GM19238 (cell line): ENCODE results near the gene BAIAP2.

Experiments used
- DNase-seq: peaks from one replicate; pipeline ENCODE4 v3.0.0; 2011; ENCODE audit warnings: low spot score; ENCODE audit not compliant: insufficient read length

Gene BAIAP2

DNA sequence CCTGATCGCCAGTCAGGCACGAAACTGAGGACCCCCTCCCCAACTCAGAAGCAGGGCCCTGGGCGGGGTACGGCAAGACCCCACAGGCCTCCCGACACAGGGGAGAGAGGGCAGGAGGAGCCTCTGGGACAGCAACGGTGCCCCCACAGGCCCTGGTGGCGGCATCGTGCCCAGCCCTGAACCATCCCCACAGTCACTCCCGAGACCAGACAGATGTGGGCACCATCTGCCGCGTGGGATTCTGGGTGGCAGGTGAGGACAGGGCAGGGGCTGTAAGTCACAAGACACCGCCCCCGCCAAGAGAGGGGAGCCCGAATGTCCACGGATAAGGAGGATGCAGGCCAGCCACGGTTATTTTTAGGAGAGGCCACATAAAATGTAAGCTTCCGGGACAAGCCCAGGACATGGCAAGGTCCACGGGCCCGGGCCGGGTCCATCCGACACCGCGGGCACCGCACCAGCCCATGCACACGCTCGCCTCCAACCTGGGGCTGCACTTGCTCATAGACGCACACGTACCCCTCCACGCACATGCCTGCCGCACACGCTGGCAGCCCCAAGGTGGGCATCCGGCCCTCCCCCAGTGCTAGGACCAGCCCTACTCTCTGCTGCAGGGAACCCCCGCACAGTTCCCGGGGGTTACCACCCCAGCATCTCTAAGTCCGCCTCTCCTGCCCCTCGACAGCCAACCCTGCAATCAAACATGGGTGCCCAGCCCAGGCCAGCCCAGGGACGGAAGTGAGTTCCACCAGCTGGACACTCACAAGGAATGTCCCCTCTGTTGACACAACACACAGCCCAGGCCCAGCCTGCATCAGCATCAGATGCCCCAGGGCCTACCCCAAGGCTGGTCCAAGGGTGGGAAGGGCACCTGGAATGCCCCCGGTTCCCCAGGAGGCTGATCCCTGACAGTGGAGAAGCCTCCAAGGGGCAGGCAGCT is 122.2 kb downstream of the BAIAP2 start:
- DNase-seq = no peak

DNA sequence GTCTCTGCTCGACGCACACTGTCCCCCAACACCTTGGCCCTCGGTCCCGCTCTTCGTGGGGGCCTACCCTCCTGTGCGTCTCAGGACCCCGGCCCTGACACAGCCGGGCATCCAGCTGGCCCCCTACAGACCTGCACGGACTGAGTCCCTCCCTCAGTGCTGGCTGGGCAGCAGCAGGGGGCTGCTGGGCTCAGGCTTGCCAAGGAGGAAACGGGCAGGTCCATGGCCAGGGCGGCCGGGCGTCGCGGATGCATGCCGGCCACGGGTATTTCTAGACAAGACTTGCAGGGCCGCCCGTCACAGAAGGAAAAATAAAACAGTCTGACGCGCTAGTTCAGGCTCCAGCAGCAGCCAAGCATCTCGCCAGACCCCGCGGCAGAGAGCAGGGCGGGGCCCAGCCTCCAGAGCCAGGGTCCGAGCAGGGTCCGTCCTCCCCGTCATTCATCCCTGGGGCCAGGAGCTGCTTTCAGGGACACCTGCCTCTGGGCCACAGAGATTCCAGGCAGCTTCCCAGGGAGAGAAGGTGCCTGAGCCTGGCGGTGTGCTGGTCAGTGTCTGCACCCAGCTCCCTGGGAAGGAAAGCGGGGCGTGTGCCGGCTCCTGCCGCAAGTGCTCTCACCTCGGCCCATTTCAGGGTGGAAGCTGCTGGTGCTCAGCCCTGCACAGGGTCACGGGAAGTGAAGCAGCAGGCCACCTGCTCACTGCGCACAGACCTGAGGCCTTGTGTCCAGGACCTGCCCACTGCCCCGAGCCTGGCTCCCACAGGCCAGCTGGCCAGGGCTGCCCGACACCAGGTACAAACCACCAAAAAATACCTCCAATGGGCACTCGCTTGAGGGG is 123.1 kb downstream of the BAIAP2 start:
- no peak for DNase-seq

DNA sequence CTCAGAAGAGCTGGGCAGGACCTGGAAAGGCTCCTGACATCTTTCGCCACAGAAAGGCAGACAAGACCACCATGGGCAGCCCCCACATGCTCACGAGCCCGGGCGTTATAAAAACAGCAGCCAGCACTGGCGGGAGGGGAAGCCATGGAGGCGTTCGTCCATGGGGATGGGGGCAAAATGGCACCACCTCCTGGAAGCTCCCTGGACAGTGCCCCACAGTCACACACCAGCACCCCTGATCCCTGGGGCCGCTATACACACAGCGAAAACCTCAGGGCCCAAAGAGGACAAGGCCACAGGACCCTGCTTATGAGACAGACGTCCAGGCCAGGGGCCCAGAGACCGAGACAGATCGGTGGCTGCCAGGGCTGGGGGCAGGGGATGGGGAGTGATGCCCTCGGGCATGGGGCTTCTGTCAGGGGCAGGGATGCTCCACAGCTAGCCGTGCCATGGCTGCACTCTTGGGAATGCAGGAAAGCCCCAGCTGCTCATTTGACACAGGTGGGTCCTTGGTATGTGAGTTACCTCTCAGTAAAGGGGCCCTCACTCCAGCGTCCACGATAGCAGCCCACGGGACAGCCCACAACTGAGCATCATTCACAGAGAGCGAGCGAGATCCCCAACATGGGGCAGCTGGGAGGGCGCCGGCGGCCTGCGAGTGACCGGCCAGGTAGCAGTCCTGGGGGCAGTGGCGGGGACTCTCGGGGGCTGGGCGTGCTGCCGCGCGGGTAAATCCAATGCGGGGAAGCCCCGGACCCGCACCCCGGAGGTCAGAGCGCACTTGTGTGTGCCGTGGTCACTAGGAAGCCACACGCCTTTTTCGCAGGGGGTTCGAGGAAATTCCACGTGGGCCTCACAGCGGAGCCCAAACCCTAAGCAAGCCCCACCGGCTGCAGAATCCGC is 124.0 kb downstream of the BAIAP2 start:
- DNase-seq = no peak

DNA sequence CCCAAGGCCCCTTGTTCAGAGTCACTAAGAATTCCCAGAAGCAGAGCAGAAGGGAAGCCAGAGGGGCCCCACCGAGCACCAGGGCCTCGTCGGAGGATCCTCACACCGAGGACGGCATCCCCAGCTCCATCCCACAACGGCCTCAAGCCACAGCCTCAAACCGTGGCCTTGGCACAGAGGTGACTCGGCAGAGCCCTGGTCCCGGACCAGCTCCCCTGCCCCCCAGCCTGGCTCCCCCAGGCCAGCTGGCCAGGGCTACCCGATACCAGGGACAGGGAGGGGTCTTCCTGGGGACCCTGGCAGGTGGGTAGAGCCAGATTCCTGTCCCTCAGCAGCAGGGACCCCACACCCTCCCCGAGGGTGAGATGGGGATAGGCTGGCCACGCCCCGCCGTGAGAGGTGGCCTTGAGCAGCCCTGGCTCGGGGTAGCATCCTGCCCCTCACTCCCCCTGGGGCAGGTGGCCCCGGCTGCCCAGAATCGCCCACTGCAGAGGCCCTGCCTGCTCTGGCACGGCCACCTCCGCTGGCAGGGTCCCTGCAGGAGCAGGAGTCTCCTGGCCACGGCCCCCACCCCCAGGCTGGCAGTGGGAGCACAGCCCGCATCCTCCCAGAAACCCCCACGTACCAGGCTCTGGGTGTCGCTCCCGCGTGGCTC is 124.8 kb downstream of the BAIAP2 start:
- no peak for DNase-seq

DNA sequence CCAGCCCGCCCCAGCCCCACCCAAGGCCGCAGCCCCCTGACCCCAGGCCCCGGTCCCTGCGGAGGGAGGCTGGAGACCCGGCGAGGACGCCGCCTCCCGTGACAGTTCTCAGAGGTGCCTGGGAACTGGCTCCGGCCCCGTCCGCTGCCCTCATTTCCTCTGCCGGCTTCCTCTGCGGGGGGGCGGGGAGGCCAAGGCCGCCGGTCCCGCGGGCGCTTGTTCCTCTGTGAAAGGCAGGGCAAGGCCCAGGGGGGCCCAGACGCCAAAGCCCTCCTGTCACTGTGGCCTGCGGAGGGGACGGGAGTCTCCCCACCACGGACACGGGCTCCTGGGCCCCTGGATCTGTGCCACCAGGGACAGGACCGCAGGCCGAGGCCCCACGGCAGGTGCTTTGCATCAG is 125.4 kb downstream of the BAIAP2 start:
- DNase-seq = no peak

DNA sequence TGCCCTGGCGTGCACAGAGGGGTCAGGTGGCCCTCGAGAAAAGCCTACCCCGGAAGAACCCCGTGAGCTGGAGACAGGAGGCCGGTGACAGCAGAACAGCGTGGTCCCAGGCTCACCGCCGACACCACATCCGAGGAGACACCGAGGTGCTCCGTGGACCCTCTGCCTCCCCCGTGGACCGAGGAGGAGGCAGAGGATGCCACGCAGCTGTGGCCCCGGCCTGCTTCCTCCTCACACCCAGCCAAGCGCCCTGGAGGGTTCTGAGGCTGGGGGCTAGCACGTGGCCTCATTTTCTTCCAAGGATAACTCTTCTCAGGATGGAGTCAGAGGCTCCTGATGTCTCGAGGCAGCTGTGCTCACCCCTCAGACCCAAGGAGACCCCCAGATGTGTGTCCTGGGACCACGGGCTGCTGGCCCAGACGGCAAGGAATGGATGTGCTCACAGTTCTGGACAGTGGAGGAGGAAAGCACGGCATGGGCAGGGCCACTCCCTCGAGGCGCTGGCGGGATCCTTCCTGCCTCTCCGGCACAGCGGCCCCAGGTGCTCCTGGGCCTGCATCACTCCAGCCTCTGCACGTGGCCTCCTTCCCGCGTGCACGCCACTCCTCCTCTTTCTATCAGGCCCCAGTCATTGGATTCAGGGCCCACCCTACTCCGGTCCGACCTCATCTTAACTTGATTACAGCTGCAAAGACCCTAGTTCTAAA is 125.9 kb downstream of the BAIAP2 start:
- no peak for DNase-seq

DNA sequence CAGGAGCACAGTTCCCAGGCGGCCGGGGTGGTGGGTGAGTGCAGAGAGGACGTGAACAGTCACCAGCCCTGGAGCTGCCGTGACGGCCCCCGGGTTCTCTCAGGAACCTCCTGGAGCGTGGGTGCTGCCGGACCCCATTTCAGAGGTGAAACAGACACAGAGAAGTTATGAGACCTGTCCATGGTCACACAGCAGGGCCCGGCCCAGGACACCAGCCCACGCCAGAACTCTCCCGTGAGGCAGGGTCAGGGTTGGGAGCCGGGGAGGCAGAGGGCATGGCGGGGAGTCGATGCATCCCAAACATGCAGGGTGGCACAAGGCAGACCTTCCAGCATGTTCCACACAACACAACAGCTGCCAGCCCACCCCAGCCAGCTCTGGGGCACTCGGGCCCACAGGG is 126.6 kb downstream of the BAIAP2 start:
- DNase-seq = no peak

DNA sequence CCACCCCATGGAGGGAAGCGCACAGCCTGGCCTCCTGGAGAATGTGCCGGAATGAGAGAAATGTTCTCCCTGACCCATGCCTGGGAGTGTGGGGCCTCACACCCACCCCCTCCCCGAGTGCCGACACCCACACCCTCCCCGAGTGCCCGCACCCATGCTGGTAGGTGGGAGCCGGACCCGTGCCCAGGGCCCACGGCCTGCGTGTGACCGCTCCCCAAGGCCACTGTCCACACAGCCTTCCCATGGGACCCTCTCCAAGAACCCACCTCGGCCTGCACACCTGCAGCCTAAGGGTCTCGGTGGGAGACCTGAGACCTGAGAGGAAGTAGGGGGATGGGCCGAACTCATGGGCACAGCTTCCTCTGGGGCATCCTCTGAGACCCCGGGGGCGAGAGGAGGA is 127.0 kb downstream of the BAIAP2 start:
- DNase-seq = no peak

DNA sequence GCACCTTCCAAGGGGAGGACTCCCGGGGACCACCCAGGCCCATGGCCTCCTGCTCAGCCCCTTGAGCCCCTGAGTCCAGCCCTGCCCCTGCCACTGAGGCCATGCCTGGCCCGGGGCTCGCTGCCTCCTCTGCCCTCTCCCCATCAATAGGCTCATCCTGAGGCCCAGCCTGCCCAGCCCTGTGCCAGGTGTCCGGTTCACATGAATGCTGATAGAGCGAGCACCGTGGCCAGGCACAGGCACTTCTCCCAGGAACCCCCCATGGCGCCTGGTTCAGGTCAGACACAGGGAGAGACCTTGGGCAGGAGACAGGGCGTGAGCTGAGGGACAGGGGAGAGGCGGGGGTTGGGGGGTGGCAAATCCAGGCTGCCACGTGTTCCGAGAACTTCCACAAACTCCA is 127.5 kb downstream of the BAIAP2 start:
- DNase-seq = no peak

DNA sequence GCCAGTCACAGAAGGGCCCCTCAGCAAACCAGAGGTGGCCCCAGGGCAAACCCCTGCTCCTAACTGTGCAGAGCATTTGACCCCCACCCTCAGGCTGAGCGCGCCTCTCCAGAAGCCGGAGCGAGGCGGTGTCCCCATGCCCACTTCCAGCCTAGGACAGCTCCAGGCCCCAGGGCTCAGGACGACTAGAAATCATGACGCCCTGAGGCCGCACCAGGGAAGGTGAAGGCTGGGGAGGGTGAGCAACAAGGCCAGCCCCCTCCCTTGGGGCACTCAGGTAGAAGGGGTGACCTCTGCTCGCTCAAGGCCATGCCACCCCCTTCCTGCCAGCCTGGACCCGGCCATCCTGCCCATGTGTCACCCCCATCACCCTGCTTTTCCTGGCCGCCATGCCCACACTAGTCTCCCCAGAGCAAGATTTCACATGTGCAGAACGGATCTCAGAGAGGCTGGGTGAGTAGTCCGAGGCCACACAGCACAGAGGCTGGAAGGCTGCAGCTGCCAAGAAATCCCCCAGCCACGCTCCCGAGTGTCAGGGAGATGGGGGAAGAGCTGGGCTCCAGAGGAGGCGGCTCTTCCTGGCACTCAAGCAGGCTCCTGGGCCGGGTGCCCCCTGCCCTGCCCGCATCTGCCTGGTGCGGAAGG is 128.2 kb downstream of the BAIAP2 start:
- no peak for DNase-seq

DNA sequence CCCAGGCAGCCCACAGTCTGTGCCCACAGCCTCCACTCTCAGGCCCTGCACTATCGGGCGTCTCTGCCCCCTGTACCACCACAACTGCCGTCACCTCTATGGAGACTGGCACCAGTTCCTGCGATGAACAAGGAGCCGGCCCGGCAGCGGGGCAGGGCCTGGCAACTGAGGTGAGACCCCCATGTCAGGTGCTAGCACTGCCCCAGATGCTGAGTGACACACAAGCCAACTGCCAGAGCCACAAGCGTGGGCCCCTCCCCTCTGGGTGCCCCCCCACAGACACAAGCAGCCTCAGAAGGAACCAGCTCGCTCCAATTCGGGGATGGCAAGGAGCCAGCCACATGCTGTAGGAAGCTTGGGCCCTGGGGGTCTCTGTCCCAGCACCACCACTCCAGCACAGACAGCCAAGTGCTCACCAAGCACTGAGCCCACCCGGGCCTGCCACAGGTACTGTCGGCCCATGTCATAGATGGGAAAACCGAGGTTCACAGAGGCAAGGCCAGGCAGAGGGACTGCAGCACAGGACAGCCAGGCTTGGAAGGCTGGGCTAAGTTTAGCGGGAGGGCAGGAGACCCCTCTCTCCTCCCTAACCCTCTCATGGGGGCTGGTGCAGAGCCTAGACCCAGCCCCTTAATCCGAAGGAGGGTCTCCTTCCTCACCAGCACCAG is 128.9 kb downstream of the BAIAP2 start:
- DNase-seq = no peak

DNA sequence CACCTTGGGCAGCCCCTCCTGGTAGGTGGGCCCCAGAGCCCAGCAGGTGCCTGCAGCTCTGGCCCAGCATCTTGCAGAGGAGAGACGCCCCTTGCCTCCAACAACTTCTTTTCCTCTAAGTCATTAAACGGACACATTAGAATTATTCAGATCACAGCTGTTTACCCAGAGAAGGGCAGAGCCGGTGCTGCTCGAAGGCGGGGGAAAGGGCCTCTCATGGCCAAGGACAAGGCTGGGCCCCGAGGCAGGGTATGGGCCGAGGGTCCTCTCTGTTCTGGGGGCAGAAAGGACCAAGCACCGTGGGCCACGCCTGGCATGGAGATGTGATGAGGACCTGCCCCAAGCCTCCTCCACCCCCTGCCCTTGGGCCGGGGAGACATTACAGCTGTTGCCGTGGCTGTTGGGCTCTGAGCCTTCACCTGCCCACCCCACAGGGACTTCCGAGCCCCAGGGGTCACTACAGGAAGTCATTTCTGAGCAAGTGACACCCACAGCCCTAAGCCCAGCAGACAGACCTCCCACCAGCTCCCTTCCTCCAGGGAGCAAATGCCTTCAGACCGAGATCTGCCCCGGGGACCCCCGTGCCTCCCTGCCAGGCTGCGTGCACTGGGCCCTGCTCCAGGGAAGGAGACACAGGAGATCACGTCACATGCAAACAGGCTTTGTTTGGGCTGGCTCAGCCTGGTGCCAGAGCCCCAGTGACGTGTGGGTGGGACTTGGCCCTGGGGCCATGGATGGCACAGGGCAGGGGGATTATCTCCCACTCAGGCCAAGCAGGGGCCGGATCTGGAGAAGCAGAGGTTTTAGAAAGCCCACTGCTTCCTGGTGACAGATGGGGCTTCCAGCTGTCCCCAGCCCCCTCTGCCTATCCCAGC is 129.7 kb downstream of the BAIAP2 start:
- DNase-seq = no peak

DNA sequence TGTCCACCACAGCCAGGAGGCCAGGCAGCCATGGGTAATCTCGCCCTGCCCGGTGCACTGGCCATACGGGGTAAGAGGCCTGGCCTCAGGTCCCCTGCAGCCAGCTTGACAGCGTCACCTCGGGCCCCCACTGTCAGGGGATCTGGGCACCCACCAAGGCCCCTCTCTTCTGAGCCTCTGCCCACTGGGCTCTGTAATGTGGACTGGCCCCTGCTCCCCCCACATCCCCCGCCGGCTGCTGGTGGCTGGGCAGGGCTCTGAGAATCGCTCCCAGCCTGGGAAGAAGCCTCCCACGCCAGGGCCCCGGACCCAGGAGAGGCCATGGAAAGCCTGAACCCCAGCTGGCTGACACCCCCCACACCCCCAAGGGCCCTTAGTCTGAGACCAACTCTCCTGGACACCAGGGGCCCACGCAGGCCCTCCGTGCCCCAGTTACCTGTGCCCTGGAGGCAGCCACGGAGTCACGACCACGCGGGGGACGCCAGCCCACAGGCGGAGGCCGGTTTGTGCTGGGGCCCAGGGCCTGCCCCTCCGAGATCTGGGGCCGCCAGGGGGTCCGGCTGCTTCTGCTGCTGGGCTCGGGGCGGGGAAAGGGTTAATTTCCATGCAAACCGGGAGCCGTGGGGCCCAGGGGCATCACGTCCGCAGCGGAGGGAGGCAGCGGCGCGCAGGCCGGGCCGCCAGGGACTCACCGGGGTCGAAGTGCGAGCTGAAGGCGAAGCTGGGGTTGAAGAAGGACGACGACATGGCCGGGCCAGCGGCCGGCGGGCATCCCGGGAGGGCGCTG is 130.5 kb downstream of the BAIAP2 start, which contains the start of gene PVALEF:
Gene PVALEF (plus strand): TSS at position 262 of the 787 bp plus-strand sequence. CDS start 15,720 bp downstream, outside the sequence.
- no peak for DNase-seq

DNA sequence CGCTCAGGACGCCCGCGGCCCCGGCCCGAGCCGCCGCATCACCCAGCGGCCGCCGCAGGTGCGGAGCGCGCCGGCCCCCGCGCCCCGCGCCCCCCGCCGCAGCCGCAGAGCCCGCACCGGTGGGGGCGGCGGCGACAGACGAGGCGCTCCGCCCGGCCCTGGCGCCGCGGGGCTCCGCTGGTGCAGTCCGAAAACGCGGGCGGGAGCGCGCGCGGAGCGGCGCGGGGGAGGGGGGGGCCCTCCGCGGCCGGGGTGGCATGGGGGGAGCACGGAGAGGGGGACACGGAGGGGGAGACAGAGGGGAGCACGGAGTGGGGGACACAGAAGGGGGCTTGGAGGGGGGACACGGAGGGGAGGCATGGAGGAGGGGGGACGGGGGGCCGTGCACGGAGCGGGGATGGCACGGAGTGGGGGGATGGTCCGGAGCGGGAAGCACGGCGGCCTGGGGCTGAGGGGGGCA is 131.1 kb downstream of the BAIAP2 start, which contains the start of gene AATK:
Gene AATK (minus strand): TSS at position 189 of the 460 bp plus-strand sequence. CDS start 229 bp downstream, outside the sequence.
- DNase-seq = no peak
